ENCODE data around the gene WDR82. TPM values are rescaled to one million over a fixed set of nuclear protein-coding genes. Genes with fewer than 3 reads are reported as not detected.
A peak's percentile ranks its signal among the peaks of the same experiment; 100 is the strongest.

WDR82 gene
- total and polyA plus RNA-seq, 12 donors = 19.3 to 78.4 (median 69.4) TPM

- WGBS, 2 donors = 87 to 90% methylated on average over 5 of the region's 5 CpGs
- Histone ChIP-seq H3K4me3 (no peak overlapping the region), H3K27ac (no peak overlapping the region), H3K27me3 (no peaks in the 10 kb centered on the region), H3K36me3 (peaks cover 0 to 12% (median 0%) of the 10 kb centered on the region in 9 donors), H3K4me1 (peaks cover 11 to 27% (median 17%) of the 10 kb centered on the region in 9 donors), H3K9me3 (no peaks in the 10 kb centered on the region)
- no peak for DNase-seq
- intact Hi-C loops (cut with DNase I) = no loop called here
- TF ChIP-seq CTCF (IDR thresholded peaks at IDR 0.05) = no peak
- no peak for ATAC-seq
Measured at GRCh38 chr3:52321481-52321880, 43.0 kb upstream of the WDR82 start.

- WGBS, 2 donors = 88 to 91% methylated on average over 10 of the region's 10 CpGs
- no peak overlapping the region for H3K27ac ChIP-seq
- no peaks in the 10 kb centered on the region for H3K9me3 ChIP-seq
- peaks cover 0 to 12% (median 0%) of the 10 kb centered on the region in 9 donors for H3K36me3 ChIP-seq
- ATAC-seq (no peak), DNase-seq (no peak)
- no peak overlapping the region for H3K4me3 ChIP-seq
- H3K27me3 ChIP-seq = no peaks in the 10 kb centered on the region
- H3K4me1 ChIP-seq = peaks cover 11 to 27% (median 17%) of the 10 kb centered on the region in 9 donors
- no peak for TF ChIP-seq CTCF (IDR thresholded peaks at IDR 0.05)
- intact Hi-C loops (cut with DNase I) = no loop called here
Measured at GRCh38 chr3:52319921-52320595, 41.6 kb upstream of the WDR82 start.

- intact Hi-C loops (cut with DNase I) = no loop called here
- Histone ChIP-seq H3K27ac (no peak overlapping the region), H3K36me3 (peaks cover 0 to 12% (median 0%) of the 10 kb centered on the region in 9 donors), H3K4me1 (peaks cover 8 to 33% (median 24%) of the 10 kb centered on the region in 9 donors), H3K4me3 (peak overlapping the region in 4 of 10 donors; percentile 24 to 51 (median 44)), H3K9me3 (no peaks in the 10 kb centered on the region), H3K27me3 (no peaks in the 10 kb centered on the region)
- 66 to 73% methylated on average over 14 of the region's 14 CpGs for WGBS, 2 donors
- no peak for DNase-seq
- TF ChIP-seq CTCF (IDR thresholded peaks at IDR 0.05) = no peak
- peak in 5 of 8 donors; percentile 7 to 55 (median 49) for ATAC-seq
Measured at GRCh38 chr3:52318186-52318816, 39.9 kb upstream of the WDR82 start.

GRCh38 chr3:52317208-52318000, 39.0 kb upstream of the WDR82 start:
- 7 to 13% methylated on average over 45 of the region's 45 CpGs for WGBS, 2 donors
- Histone ChIP-seq H3K27ac (peak overlapping the region in 3 of 10 donors; percentile 8 to 30 (median 15)), H3K27me3 (no peaks in the 10 kb centered on the region), H3K4me3 (peak overlapping the region in 9 of 10 donors; percentile 24 to 51 (median 45)), H3K36me3 (peaks cover 0 to 7% (median 0%) of the 10 kb centered on the region in 9 donors), H3K9me3 (no peaks in the 10 kb centered on the region), H3K4me1 (peaks cover 8 to 37% (median 25%) of the 10 kb centered on the region in 9 donors)
- intact Hi-C loops (cut with DNase I) = no loop called here
- TF ChIP-seq CTCF (IDR thresholded peaks at IDR 0.05) = no peak
- ATAC-seq (peak; percentile 84 to 91 (median 89)), DNase-seq (peak; percentile 58 to 67)

Measured in heart right ventricle (tissue), 16 donors.